NCI-H1436 treated with DMSO at 0.1 percent for 48 hours (cell line): ENCODE measurements around the gene CCDC184.
"Not testable (repeated sequence)": the region's sequence is repeated elsewhere in the genome, so short reads cannot be mapped to it uniquely, and the experiment has no call there.

ENCODE experiments used
- DNase-seq: peaks from one replicate; lab custom pipeline; 2025; lab: John Stamatoyannopoulos, UW

Gene CCDC184

DNA sequence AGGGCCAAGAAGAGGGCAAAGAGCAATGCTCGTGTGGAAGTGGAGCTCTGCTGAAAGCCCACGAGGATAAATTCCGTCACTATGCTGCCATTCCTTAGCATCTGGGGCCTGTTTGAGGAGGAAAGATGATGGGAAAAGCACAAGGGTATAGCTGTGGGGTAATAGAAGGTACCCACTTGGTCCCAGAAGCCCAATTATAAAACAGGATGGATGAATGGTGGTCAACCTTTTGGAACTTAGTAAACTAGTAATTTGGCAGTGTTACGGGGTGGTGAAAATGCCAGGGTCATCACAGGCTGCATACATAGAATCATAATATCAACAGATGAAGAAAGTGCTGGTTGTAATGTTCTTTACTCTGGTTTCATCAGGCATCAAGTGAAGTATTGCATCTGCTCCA lies 19.7 kb downstream of the CCDC184 start, which contains the start of gene OR10AD1:
Gene OR10AD1, minus strand, starts transcription at position 101 of the 400 bp plus-strand sequence. Its CDS starts 0 bp downstream, at position 101.
- DNase-seq, result no peak

DNA sequence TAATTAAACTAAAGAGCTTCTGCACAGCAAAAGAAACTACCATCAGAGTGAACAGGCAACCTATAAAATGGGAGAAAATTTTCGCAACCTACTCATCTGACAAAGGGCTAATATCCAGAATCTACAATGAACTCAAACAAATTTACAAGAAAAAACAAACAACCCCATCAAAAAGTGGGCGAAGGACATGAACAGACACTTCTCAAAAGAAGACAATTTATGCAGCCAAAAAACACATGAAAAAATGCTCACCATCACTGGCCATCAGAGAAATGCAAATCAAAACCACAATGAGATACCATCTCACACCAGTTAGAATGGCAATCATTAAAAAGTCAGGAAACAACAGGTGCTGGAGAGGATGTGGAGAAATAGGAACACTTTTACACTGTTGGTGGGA lies 26.1 kb downstream of the CCDC184 start:
- DNase-seq, result not testable (repeated sequence)

DNA sequence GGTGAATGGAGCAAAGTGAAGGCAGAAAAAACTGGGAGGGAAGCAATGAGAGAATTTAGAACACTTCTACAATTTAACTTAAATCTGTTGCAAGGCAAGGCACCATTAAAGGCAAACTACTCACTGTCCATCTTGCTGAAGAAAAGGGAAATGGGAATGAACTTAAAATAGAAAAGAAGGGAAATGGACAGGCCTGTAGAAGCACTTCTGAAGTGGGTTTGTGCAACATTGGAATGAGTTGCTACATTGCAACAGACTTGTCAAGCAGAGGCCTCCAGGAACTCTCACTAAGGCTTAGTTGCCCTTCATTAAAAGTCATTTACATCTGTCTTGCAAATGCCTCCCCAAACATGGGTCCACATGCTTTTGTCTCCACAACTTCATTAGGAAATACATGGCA lies 33.3 kb downstream of the CCDC184 start:
- DNase-seq, result no peak

DNA sequence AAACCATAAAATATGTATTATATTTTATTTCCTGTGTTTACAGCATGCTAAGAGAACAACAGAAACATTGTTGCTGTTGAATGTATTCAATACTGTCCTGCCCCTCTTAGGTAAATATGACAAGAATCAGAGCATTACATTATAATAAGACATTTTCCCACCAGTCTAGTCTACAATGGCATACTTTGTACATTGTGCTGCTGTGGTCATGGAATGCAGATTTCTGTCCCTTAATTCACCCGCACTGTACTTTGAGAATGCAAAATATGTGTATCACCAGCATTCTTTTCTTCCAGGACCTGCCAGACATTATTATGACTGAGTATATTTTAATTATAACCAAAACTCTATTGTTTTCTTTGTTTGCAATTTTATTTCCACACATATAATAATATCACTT lies 36.2 kb downstream of the CCDC184 start:
- no peak for DNase-seq

DNA sequence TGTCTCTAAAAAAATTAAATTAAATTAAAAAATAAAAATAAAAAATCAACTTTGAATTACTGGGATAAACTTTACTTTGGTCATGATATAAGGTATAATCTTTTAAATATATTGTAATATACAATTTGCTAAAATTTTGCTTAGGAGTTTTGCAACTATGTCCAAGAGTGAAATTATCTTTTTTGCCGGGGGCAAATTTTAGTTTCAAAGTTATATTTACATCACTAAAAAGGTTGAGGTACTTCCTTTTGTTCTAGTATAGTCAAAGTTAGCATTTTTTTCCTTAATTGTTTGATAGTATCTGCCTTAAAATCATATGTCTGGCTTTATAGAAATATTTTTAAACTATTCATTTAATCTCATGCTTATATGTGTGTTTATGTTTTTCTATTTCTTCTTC lies 37.3 kb downstream of the CCDC184 start:
- DNase-seq, result no peak

DNA sequence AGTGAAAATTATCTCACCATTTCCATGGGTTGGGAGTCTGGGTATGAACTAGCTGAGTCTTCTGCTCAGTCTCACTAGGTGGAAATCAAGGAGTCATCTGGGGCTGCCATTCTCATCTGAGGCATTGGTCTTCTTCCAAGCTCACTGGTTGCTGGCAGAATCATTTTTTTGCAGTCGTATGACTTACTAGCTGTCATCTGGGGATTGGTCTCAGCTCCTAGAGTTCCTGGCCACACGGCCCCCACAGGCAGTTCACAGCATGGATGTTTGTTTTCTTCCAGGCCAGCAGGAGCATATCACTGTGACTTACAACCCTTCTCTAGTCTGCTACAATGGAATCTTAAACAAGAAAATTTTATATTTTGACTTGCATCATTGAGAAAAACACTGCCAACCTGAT lies 38.2 kb downstream of the CCDC184 start:
- no peak for DNase-seq

DNA sequence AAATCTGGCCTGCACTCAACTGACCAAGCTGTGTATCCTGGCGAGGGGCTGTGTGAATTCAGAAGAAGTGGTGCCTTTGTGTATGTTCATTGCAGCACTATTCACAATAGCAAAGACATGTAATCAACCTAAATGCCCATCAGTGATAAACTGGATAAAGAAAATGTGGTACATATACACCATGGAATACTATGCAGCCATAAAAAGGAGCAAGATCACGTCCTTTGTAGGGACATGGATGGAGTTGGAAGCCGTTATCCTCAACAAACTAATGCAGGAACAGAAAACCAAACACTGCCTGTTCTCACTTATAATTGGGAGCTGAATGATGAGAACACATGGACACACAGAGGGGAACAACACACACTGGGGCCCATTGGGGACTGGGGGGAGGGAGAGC lies 41.1 kb downstream of the CCDC184 start:
- not testable (repeated sequence) for DNase-seq

DNA sequence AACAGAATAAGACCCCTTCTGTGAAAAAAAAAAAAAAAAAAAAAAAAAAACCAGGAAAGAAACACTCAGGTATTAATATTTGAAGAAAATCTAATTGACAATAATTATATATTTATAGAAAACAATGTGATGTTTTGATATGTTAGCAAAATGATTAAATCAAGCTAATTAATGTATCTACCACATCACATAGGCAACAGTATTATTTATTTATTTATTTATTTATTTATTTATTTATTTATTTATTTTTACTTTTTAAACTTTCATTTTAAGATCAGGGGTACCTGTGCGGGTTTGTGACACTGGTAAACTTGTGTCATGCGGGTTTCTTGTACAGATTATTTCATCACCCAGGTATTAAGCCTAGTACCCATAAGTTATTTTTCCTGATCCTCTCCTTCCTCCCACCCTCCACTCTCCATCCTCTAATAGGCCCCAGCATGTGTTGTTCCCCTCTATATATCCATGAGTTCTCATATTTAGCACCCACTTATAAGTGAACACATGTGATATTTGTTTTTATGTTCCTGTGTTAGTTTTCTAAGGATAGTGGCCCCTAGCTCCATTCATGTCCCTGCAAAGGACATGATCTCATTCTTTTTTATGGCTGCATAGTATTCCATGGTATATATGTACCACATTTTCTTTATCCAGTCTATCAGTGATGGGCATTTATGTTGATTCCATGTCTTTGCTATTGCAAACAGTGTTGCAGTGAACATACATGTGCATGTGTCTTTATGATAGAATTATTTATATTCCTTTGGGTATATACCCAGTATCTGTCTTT lies 47.9 kb downstream of the CCDC184 start:
- not testable (repeated sequence) for DNase-seq
